Measurements from ENCODE around the gene MUC12.

The MUC12 gene

GRCh38 chr7:100951172-100951571 lies 18.2 kb upstream of the MUC12 start:
- H3K27ac ChIP-seq: no peak overlapping the region
- TF ChIP-seq CTCF (IDR thresholded peaks at IDR 0.05) (no peak), ZFX (IDR thresholded peaks at IDR 0.05; ENCODE audit: borderline replicate concordance) (no peak)

GRCh38 chr7:100951888-100952560 lies 17.3 kb upstream of the MUC12 start:
- H3K27ac ChIP-seq: no peak overlapping the region
- TF ChIP-seq ZFX (IDR thresholded peaks at IDR 0.05; ENCODE audit: borderline replicate concordance): no peak
- TF ChIP-seq CTCF (IDR thresholded peaks at IDR 0.05): no peak

- H3K27ac ChIP-seq: no peak overlapping the region
- TF ChIP-seq CTCF (IDR thresholded peaks at IDR 0.05) (no peak), ZFX (IDR thresholded peaks at IDR 0.05; ENCODE audit: borderline replicate concordance) (no peak)
Observed at GRCh38 chr7:100952641-100953040, 16.7 kb upstream of the MUC12 start.

GRCh38 chr7:100957832-100958421 lies 11.4 kb upstream of the MUC12 start:
- H3K27ac ChIP-seq: no peak overlapping the region
- TF ChIP-seq CTCF (IDR thresholded peaks at IDR 0.05) (no peak), ZFX (IDR thresholded peaks at IDR 0.05; ENCODE audit: borderline replicate concordance) (no peak)

DNA sequence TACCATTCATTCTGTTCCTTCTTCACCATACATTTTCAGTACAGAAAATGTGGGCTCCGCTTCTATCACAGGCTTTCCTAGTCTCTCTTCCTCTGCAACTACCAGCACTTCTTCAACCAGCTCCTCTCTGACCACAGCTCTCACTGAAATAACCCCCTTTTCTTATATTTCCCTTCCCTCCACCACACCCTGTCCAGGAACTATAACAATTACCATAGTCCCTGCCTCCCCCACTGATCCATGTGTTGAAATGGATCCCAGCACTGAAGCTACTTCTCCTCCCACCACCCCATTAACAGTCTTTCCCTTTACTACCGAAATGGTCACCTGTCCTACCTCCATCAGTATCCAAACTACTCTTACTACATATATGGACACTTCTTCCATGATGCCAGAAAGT lies 9.5 kb upstream of the MUC12 start:
- TF ChIP-seq CTCF (IDR thresholded peaks at IDR 0.05) (no peak), ZFX (IDR thresholded peaks at IDR 0.05; ENCODE audit: borderline replicate concordance) (no peak)
- H3K27ac ChIP-seq: no peak overlapping the region

DNA sequence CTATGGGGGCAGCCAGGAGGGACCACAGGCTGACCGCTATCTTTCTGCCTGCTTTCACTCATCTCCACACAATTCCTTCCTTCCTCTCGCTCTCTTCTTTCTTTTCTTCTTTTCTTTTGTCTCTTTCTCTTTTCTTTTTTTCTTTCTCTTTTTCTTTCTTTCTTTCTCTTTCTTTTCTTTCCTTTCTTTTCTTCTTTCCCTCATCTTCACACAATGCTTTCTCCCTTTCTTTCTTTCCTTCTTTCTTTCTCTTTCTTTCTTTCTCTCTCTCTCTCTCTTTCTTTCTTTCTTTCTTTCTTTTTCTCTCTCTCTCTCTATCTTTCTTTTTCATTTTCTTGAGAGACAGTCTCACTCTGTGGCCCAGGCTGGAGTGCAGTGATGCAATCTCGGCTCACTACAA lies 6.8 kb upstream of the MUC12 start:
- H3K27ac ChIP-seq: no peak overlapping the region
- TF ChIP-seq CTCF (IDR thresholded peaks at IDR 0.05) (no peak), ZFX (IDR thresholded peaks at IDR 0.05; ENCODE audit: borderline replicate concordance) (no peak)

DNA sequence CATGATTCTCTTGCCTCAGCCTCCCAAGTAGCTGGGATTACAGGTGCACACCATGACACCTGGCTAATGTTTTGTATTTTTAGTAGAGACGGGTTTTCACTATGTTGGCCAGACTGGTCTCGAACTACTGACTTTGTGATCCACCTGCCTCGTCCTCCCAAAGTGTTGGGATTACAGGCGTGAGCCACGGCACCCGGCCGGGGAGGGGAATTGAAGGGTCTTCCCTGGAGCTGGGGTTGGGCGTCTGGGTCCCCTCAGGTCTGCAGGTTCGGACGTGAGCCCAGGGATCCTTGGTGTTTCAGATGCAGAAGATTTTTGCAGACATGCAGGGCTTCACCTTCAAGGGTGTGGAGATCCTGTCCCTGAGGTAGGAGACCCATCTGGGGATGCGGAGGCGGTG lies 6.0 kb upstream of the MUC12 start:
- TF ChIP-seq ZFX (IDR thresholded peaks at IDR 0.05; ENCODE audit: borderline replicate concordance) (no peak), CTCF (IDR thresholded peaks at IDR 0.05) (no peak)

More for the DNA sequence above, 6.0 kb upstream of the MUC12 start:
- H3K27ac ChIP-seq: no peak overlapping the region

All from 22Rv1 (cell line).